GM21381 (cell line): ENCODE data around the gene EMP1.

Experiments used
- ATAC-seq: cut with Tn5 transposase; IDR thresholded peaks from one replicate; pipeline ENCODE4 v1.9.1; 2021; ENCODE audit warnings: mild to moderate bottlenecking, moderate library complexity; ENCODE audit not compliant: unreplicated experiment

EMP1 gene

GRCh38 chr12:13195785-13196129 is 769 bp upstream of the EMP1 start:
- ATAC-seq = no peak

- ATAC-seq = no peak
These were observed 506 bp downstream of the EMP1 start for GRCh38 chr12:13197032-13197431.

- ATAC-seq = no peak
These were observed 1.1 kb downstream of the EMP1 start for GRCh38 chr12:13197526-13198143.

- ATAC-seq = no peak
These were observed 1.7 kb downstream of the EMP1 start for GRCh38 chr12:13198241-13198640.

GRCh38 chr12:13198876-13199275 is 2.4 kb downstream of the EMP1 start:
- no peak for ATAC-seq

GRCh38 chr12:13199592-13199991 is 3.1 kb downstream of the EMP1 start:
- no peak for ATAC-seq

GRCh38 chr12:13200841-13201240 is 4.3 kb downstream of the EMP1 start:
- no peak for ATAC-seq

GRCh38 chr12:13203034-13203922 is 6.8 kb downstream of the EMP1 start:
- no peak for ATAC-seq

- ATAC-seq = no peak
These were observed 7.9 kb downstream of the EMP1 start for GRCh38 chr12:13204428-13204827.

GRCh38 chr12:13205809-13206559 is 9.5 kb downstream of the EMP1 start:
- no peak for ATAC-seq

GRCh38 chr12:13206560-13206897 is 10.0 kb downstream of the EMP1 start:
- no peak for ATAC-seq

GRCh38 chr12:13208533-13209435 is 12.3 kb downstream of the EMP1 start:
- ATAC-seq = no peak

GRCh38 chr12:13209436-13210235 is 13.1 kb downstream of the EMP1 start:
- no peak for ATAC-seq

GRCh38 chr12:13210236-13211190 is 14.0 kb downstream of the EMP1 start:
- no peak for ATAC-seq

- ATAC-seq = no peak
These were observed 14.8 kb downstream of the EMP1 start for GRCh38 chr12:13211191-13211858.

- ATAC-seq = no peak
These were observed 15.5 kb downstream of the EMP1 start for GRCh38 chr12:13211859-13212664.

- ATAC-seq = no peak
These were observed 18.5 kb downstream of the EMP1 start for GRCh38 chr12:13215056-13215455.

- no peak for ATAC-seq
These were observed 22.1 kb downstream of the EMP1 start for GRCh38 chr12:13218641-13219040.
